ENCODE results near the gene AKAP9.
A peak's percentile ranks its signal among the peaks of the same experiment; 100 is the strongest.

Gene AKAP9

GRCh38 chr7:92155108-92155739 is 214.6 kb downstream of the AKAP9 start:
- in situ Hi-C loops (cut with HindIII; ENCODE audit: low pct_ligation_motif_present, low sequenced_read_pairs), result no loop called here
- no peak for DNase-seq
- H3K36me3 ChIP-seq (replicated peaks), result no peaks in the 10 kb centered on the region
- no peak overlapping the region for H3K4me3 ChIP-seq (ENCODE audit: low read depth, low read length)
- no peaks in the 10 kb centered on the region for H3K27me3 ChIP-seq (replicated peaks)
- H3K27ac ChIP-seq, result no peak overlapping the region
- no peak for TF ChIP-seq CTCF (IDR thresholded peaks at IDR 0.05; ENCODE audit: low read depth, low read length, missing control alignments)

GRCh38 chr7:92156990-92157389 is 216.3 kb downstream of the AKAP9 start:
- Histone ChIP-seq H3K27ac (no peak overlapping the region), H3K4me3 (ENCODE audit: low read depth, low read length) (no peak overlapping the region), H3K36me3 (replicated peaks) (no peaks in the 10 kb centered on the region), H3K27me3 (replicated peaks) (no peaks in the 10 kb centered on the region)
- no peak for DNase-seq
- in situ Hi-C loops (cut with HindIII; ENCODE audit: low pct_ligation_motif_present, low sequenced_read_pairs), result no loop called here
- no peak for TF ChIP-seq CTCF (IDR thresholded peaks at IDR 0.05; ENCODE audit: low read depth, low read length, missing control alignments)

- Histone ChIP-seq H3K27me3 (replicated peaks) (no peaks in the 10 kb centered on the region), H3K4me3 (ENCODE audit: low read depth, low read length) (no peak overlapping the region), H3K27ac (peak overlapping the region; percentile 13), H3K36me3 (replicated peaks) (no peaks in the 10 kb centered on the region)
- no peak for TF ChIP-seq CTCF (IDR thresholded peaks at IDR 0.05; ENCODE audit: low read depth, low read length, missing control alignments)
- DNase-seq, result peak; percentile 65
- in situ Hi-C loops (cut with HindIII; ENCODE audit: low pct_ligation_motif_present, low sequenced_read_pairs), result no loop called here
These were observed 218.3 kb downstream of the AKAP9 start for GRCh38 chr7:92158660-92159575.
